T-cell (primary cell): ENCODE data around the gene EIF4G3. TPM values are rescaled to one million over a fixed set of nuclear protein-coding genes. Genes with fewer than 3 reads are reported as not detected.
"Not testable (repeated sequence)": the region's sequence is repeated elsewhere in the genome, so short reads cannot be mapped to it uniquely, and the experiment has no call there.

ENCODE experiments used
- ATAC-seq, 4 experiments: fragments of 200-7000 bp in 3 of 4; fragments of 150-1000 bp in 1 of 4; cut with Tn5 transposase; replicated peaks in 1 of 4; 1 replicate in 3 of 4; 2 replicates in 1 of 4; pipeline ENCODE4 v1.10.0; 2021; ENCODE audit warnings: moderate library complexity in 3 of 4, mild to moderate bottlenecking in 2 of 4, moderate number of reproducible peaks in 1 of 4
- CTCF ChIA-PET, 2 donors: fragments of 300-600 bp; sonication (Branson Sonifier 250); formaldehyde crosslinking; loops; one replicate each; lab custom pipeline; 2022; ENCODE audit warnings: antibody characterized with exemption in 2 of 2; lab: Charles Lee
- POLR2A ChIA-PET, 2 donors: fragments of 300-600 bp; sonication (Branson Sonifier 250); formaldehyde crosslinking; loops; one replicate each; lab custom pipeline; 2022; ENCODE audit warnings: antibody characterized with exemption in 2 of 2; lab: Charles Lee
- DNase-seq, 35 experiments: peaks; one replicate each; pipeline versions ENCODE4 v3.0.0 to v3.0.0-alpha.2; 2013 to 2023
- H3K27ac ChIP-seq: one replicate; pipeline ENCODE4 v1.5.1; 2013; ENCODE audit warnings: low read length
- H3K27me3 ChIP-seq, 2 experiments: replicated peaks in 1 of 2; 1 replicate in 1 of 2; 2 replicates in 1 of 2; pipeline versions ENCODE4 v1.6.1 to v1.7.0; 2013; ENCODE audit warnings: low read length in 1 of 2, mixed read lengths in 1 of 2; ENCODE audit not compliant: control insufficient read depth in 2 of 2, insufficient read depth in 2 of 2; ENCODE audit errors: extremely low read depth in 1 of 2
- H3K36me3 ChIP-seq, 2 donors: 1 replicate in 1 of 2; 2 replicates in 1 of 2; pipeline versions ENCODE4 v1.6.1 to v1.7.0; 2013; ENCODE audit warnings: low read length in 1 of 2; ENCODE audit not compliant: control insufficient read depth in 2 of 2, insufficient read depth in 1 of 2; ENCODE audit errors: extremely low read depth in 1 of 2
- H3K4me1 ChIP-seq, 2 experiments: 1 replicate in 1 of 2; 2 replicates in 1 of 2; pipeline versions ENCODE4 v1.6.1 to v1.7.0; 2013; ENCODE audit warnings: low read length in 2 of 2, mixed read lengths in 1 of 2; ENCODE audit not compliant: insufficient read depth in 2 of 2, control insufficient read depth in 1 of 2; ENCODE audit errors: extremely low read depth in 1 of 2
- H3K4me3 ChIP-seq, 2 donors: 1 replicate in 1 of 2; 2 replicates in 1 of 2; pipeline versions ENCODE4 v1.5.1 to v1.7.0; 2013; ENCODE audit warnings: mild to moderate bottlenecking in 2 of 2, low read length in 1 of 2, moderate library complexity in 1 of 2; ENCODE audit not compliant: control insufficient read depth in 1 of 2; ENCODE audit errors: extremely low read depth in 1 of 2
- H3K9me3 ChIP-seq: 2 replicates; pipeline ENCODE4 v1.7.0; 2013
- H3K27ac Mint-ChIP-seq, 2 donors: one replicate each; pipeline ENCODE4 v1.8.0; 2020 to 2021; ENCODE audit warnings: mild to moderate bottlenecking in 2 of 2, mixed read lengths in 2 of 2
- H3K27me3 Mint-ChIP-seq, 2 donors: one replicate each; pipeline ENCODE4 v1.8.0; 2021 to 2022; ENCODE audit warnings: mixed read lengths in 2 of 2
- H3K36me3 Mint-ChIP-seq: one replicate; pipeline ENCODE4 v1.8.0; 2021; ENCODE audit warnings: mixed read lengths
- H3K4me1 Mint-ChIP-seq, 3 donors: one replicate each; pipeline ENCODE4 v1.8.0; 2020 to 2022; ENCODE audit warnings: mixed read lengths in 3 of 3, mild to moderate bottlenecking in 1 of 3
- H3K4me3 Mint-ChIP-seq, 3 donors: one replicate each; pipeline ENCODE4 v1.8.0; 2020 to 2022; ENCODE audit warnings: mild to moderate bottlenecking in 3 of 3, mixed read lengths in 3 of 3, moderate library complexity in 3 of 3
- H3K9me3 Mint-ChIP-seq, 3 donors: one replicate each; pipeline ENCODE4 v1.8.0; 2020 to 2022; ENCODE audit warnings: mixed read lengths in 3 of 3
- WGBS: methylation state at CpG from one replicate; pipeline ENCODE4 v1.1.5; 2013; ENCODE audit warnings: missing lambda C conversion rate; ENCODE audit not compliant: insufficient coverage; 5-methylcytosine and 5-hydroxymethylcytosine counted together
- total RNA-seq, 35 experiments: library from RNA in 6 of 35; stranded (reverse) in 6 of 35; fragments of 120-200 nt in 1 of 35; gene quantifications; one replicate each; pipeline versions ENCODE4 v1.2.1 to v1.2.4 and lab custom pipeline; 2013 to 2026

Gene EIF4G3
- total RNA-seq, 5 donors from 2014 or later (not counting 1 experiment from before 2014, with no cell fraction given): 16.8 to 34.1 (median 20.8) TPM

- H3K4me3 Mint-ChIP-seq, H3K9me3 ChIP-seq, H3K36me3 ChIP-seq, DNase-seq, ATAC-seq, H3K27ac Mint-ChIP-seq, H3K36me3 Mint-ChIP-seq, H3K27me3 ChIP-seq, H3K27me3 Mint-ChIP-seq, POLR2A ChIA-PET, H3K4me3 ChIP-seq, H3K27ac ChIP-seq, CTCF ChIA-PET, H3K9me3 Mint-ChIP-seq: not testable (repeated sequence)
- H3K4me1 ChIP-seq: peaks cover 13 to 14% of the 10 kb centered on the region in 2 experiments
- H3K4me1 Mint-ChIP-seq: peaks cover 22 to 29% (median 24%) of the 10 kb centered on the region in 3 donors
- 89% methylated on average over 10 of the region's 12 CpGs for WGBS
Observed at GRCh38 chr1:21173096-21173495, 3.6 kb downstream of the EIF4G3 start.

- Mint-ChIP-seq H3K4me1 (peaks cover 18 to 27% (median 19%) of the 10 kb centered on the region in 3 donors), H3K36me3 (peaks cover 11% of the 10 kb centered on the region)
- peaks cover 6 to 12% of the 10 kb centered on the region in 2 experiments for H3K4me1 ChIP-seq
- no CpG with 5 or more reads among the region's 4 CpGs for WGBS
- DNase-seq, POLR2A ChIA-PET, H3K27ac Mint-ChIP-seq, H3K36me3 ChIP-seq, CTCF ChIA-PET, H3K27me3 ChIP-seq, H3K4me3 Mint-ChIP-seq, ATAC-seq, H3K27me3 Mint-ChIP-seq, H3K9me3 Mint-ChIP-seq, H3K27ac ChIP-seq, H3K9me3 ChIP-seq, H3K4me3 ChIP-seq: not testable (repeated sequence)
Observed at GRCh38 chr1:21170837-21171236, 5.9 kb downstream of the EIF4G3 start.

- H3K4me3 ChIP-seq: no peak overlapping the region
- no peaks in the 10 kb centered on the region for H3K4me1 ChIP-seq
- Mint-ChIP-seq H3K36me3 (peaks cover 23% of the 10 kb centered on the region), H3K4me1 (peaks cover 6 to 17% (median 12%) of the 10 kb centered on the region in 3 donors), H3K9me3 (no peaks in the 10 kb centered on the region), H3K27ac (no peak overlapping the region), H3K4me3 (no peak overlapping the region), H3K27me3 (no peaks in the 10 kb centered on the region)
- H3K27me3 ChIP-seq: no peaks in the 10 kb centered on the region
- no peak overlapping the region for H3K27ac ChIP-seq
- 100% methylated on average over 1 of the region's 2 CpGs for WGBS
- DNase-seq (no peak), ATAC-seq (no peak)
- peaks cover 6 to 8% of the 10 kb centered on the region in 2 donors for H3K36me3 ChIP-seq
- POLR2A ChIA-PET: no interaction called here
- CTCF ChIA-PET: no interaction called here
- no peaks in the 10 kb centered on the region for H3K9me3 ChIP-seq
Observed at GRCh38 chr1:21168444-21168843, 8.3 kb downstream of the EIF4G3 start.

GRCh38 chr1:21165646-21166045 lies 11.1 kb downstream of the EIF4G3 start:
- H3K4me3 Mint-ChIP-seq: no peak overlapping the region
- CTCF ChIA-PET: no interaction called here
- no peak overlapping the region for H3K27ac ChIP-seq

GRCh38 chr1:21165076-21165475 lies 11.6 kb downstream of the EIF4G3 start:
- Mint-ChIP-seq H3K27me3 (no peaks in the 10 kb centered on the region), H3K36me3 (peaks cover 31% of the 10 kb centered on the region), H3K4me3 (no peak overlapping the region), H3K9me3 (no peaks in the 10 kb centered on the region), H3K27ac (no peak overlapping the region), H3K4me1 (peaks cover 6 to 17% (median 15%) of the 10 kb centered on the region in 3 donors)
- CTCF ChIA-PET: no interaction called here
- POLR2A ChIA-PET: no interaction called here
- Histone ChIP-seq H3K9me3 (no peaks in the 10 kb centered on the region), H3K4me1 (no peaks in the 10 kb centered on the region), H3K4me3 (no peak overlapping the region), H3K27me3 (no peaks in the 10 kb centered on the region), H3K36me3 (peaks cover 2 to 6% of the 10 kb centered on the region in 2 donors), H3K27ac (no peak overlapping the region)
- DNase-seq: no peak
- WGBS: 100% methylated on average over 1 of the region's 2 CpGs
- no peak for ATAC-seq

More at GRCh38 chr1:21165646-21166045, 11.1 kb downstream of the EIF4G3 start:
- Mint-ChIP-seq H3K27me3 (no peaks in the 10 kb centered on the region), H3K4me1 (peaks cover 6 to 12% (median 12%) of the 10 kb centered on the region in 3 donors), H3K9me3 (no peaks in the 10 kb centered on the region), H3K36me3 (peaks cover 28% of the 10 kb centered on the region), H3K27ac (no peak overlapping the region)
- H3K4me1 ChIP-seq: no peaks in the 10 kb centered on the region
- POLR2A ChIA-PET: no interaction called here
- DNase-seq (no peak), ATAC-seq (no peak)
- no peaks in the 10 kb centered on the region for H3K9me3 ChIP-seq
- no CpG with 5 or more reads among the region's 1 CpG for WGBS
- H3K4me3 ChIP-seq: no peak overlapping the region
- peaks cover 6 to 8% of the 10 kb centered on the region in 2 donors for H3K36me3 ChIP-seq
- H3K27me3 ChIP-seq: no peaks in the 10 kb centered on the region

- H3K27ac Mint-ChIP-seq: no peak overlapping the region
- 100% methylated on average over 5 of the region's 8 CpGs for WGBS
- Histone ChIP-seq H3K4me1 (no peaks in the 10 kb centered on the region), H3K27ac (no peak overlapping the region), H3K36me3 (peaks cover 4 to 6% of the 10 kb centered on the region in 2 donors), H3K4me3 (no peak overlapping the region), H3K9me3 (no peaks in the 10 kb centered on the region), H3K27me3 (no peaks in the 10 kb centered on the region)
- POLR2A ChIA-PET: no interaction called here
- DNase-seq (no peak), ATAC-seq (no peak)
- H3K9me3 Mint-ChIP-seq: no peaks in the 10 kb centered on the region
- peaks cover 31% of the 10 kb centered on the region for H3K36me3 Mint-ChIP-seq
- H3K4me1 Mint-ChIP-seq: peaks cover 6 to 18% (median 15%) of the 10 kb centered on the region in 3 donors
- H3K4me3 Mint-ChIP-seq: no peak overlapping the region
- H3K27me3 Mint-ChIP-seq: no peaks in the 10 kb centered on the region
- CTCF ChIA-PET: no interaction called here
Observed at GRCh38 chr1:21164266-21164665, 12.4 kb downstream of the EIF4G3 start.
